Astrocyte (in vitro differentiated cells and primary cell): ENCODE results near the gene SPTBN1. TPM values are rescaled to one million over a fixed set of nuclear protein-coding genes. Genes with fewer than 3 reads are reported as not detected.

Experiments used
- DNase-seq: peaks from one replicate; pipeline ENCODE4 v3.0.0-alpha.2; 2010; ENCODE audit warnings: low read depth
- FAIRE-seq: peaks from 2 replicates; lab custom pipeline; 2011; peaks lifted over from hg19 to GRCh38; lab: Jason Lieb, UNC
- H2AFZ ChIP-seq: 2 replicates; pipeline ENCODE4 v1.6.0; 2012; ENCODE audit warnings: low read depth, low read length, inconsistent platforms
- H3K27ac ChIP-seq: 2 replicates; pipeline ENCODE4 v1.5.1; 2011; ENCODE audit warnings: low read depth, low read length, inconsistent platforms
- H3K27me3 ChIP-seq: 2 replicates; pipeline ENCODE4 v1.6.0; 2011; ENCODE audit warnings: low read length, inconsistent platforms; ENCODE audit not compliant: insufficient read depth
- H3K36me3 ChIP-seq: 2 replicates; pipeline ENCODE4 v1.5.1; 2011; ENCODE audit warnings: low read length, inconsistent platforms; ENCODE audit not compliant: insufficient read depth
- H3K4me1 ChIP-seq: 2 replicates; pipeline ENCODE4 v1.5.1; 2011; ENCODE audit warnings: low read length, inconsistent platforms; ENCODE audit not compliant: insufficient read depth
- H3K4me2 ChIP-seq: 2 replicates; pipeline ENCODE4 v1.6.0; 2012; ENCODE audit warnings: low read length, inconsistent platforms
- H3K4me3 ChIP-seq: 2 replicates; pipeline ENCODE4 v1.5.1; 2011; ENCODE audit warnings: low read depth, mild to moderate bottlenecking, low read length, inconsistent platforms; ENCODE audit not compliant: insufficient read depth
- H3K79me2 ChIP-seq: 2 replicates; pipeline ENCODE4 v1.6.0; 2012; ENCODE audit warnings: mild to moderate bottlenecking, low read length, inconsistent platforms; ENCODE audit not compliant: insufficient read depth
- H3K9ac ChIP-seq: 2 replicates; pipeline ENCODE4 v1.6.0; 2012; ENCODE audit warnings: mild to moderate bottlenecking, low read length, inconsistent platforms
- H3K9me3 ChIP-seq: 2 replicates; pipeline ENCODE4 v1.5.1; 2012; ENCODE audit warnings: low read depth, mild to moderate bottlenecking, low read length, inconsistent platforms; ENCODE audit not compliant: insufficient read depth
- H4K20me1 ChIP-seq: 2 replicates; pipeline ENCODE4 v1.6.0; 2012; ENCODE audit warnings: low read length, inconsistent platforms; ENCODE audit not compliant: insufficient read depth
- H3K27ac Mint-ChIP-seq: one replicate; pipeline ENCODE4 v1.8.0; 2021; ENCODE audit warnings: mild to moderate bottlenecking, mixed read lengths; ENCODE audit not compliant: unreplicated experiment
- H3K27me3 Mint-ChIP-seq: one replicate; pipeline ENCODE4 v1.8.0; 2021; ENCODE audit warnings: low read depth, mixed read lengths; ENCODE audit not compliant: unreplicated experiment
- H3K36me3 Mint-ChIP-seq: one replicate; pipeline ENCODE4 v1.8.0; 2021; ENCODE audit warnings: low read depth, mixed read lengths; ENCODE audit not compliant: unreplicated experiment
- H3K4me1 Mint-ChIP-seq: one replicate; pipeline ENCODE4 v1.8.0; 2021; ENCODE audit warnings: low read depth, mixed read lengths; ENCODE audit not compliant: unreplicated experiment
- H3K4me3 Mint-ChIP-seq: one replicate; pipeline ENCODE4 v1.8.0; 2021; ENCODE audit warnings: mild to moderate bottlenecking, moderate library complexity, mixed read lengths; ENCODE audit not compliant: unreplicated experiment
- H3K9me3 Mint-ChIP-seq: one replicate; pipeline ENCODE4 v1.8.0; 2021; ENCODE audit warnings: mild to moderate bottlenecking, mixed read lengths; ENCODE audit not compliant: unreplicated experiment
- EZH2 ChIP-seq: IDR thresholded peaks from 2 replicates; pipeline ENCODE4 v1.6.1; 2012; ENCODE audit warnings: mild to moderate bottlenecking, low read length, inconsistent platforms; ENCODE audit not compliant: insufficient read depth
- total RNA-seq: library from RNA; stranded (reverse); gene quantifications from 2 replicates; pipeline ENCODE4 v1.2.1, GENCODE V29; 2021
- TF ChIP-seq, protein P1 (sequence below): IDR thresholded peaks from 2 replicates; pipeline ENCODE4 v1.5.1; 2011; ENCODE audit warnings: low read depth, mild to moderate bottlenecking, inconsistent platforms, low read length, moderate library complexity; ENCODE audit not compliant: insufficient read depth

The SPTBN1 gene
- total RNA-seq, 1 donor from 2014 or later, result 311 TPM

DNA sequence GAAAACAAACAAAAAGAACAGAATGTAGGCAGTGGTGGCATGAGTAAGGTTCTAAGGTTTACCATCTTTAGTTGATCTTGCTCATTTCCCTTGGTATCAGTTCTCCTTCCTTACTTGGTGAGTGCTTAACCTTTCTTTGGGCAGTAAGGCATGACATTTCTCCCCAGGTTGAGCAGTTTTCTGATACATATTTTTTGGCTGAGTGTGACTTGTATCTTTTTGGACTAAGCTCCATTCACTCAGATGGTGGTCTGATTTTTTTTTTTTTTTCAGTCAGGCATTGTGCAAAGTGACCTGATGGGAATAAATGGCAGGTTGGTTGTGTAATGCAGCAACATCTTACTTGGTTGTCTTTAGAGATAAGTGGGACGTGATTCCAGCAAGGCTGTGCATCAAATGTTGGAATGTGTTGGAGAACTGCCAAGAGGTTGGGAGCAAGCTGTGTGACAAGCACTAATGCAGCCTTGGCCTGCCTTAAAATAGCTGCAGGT is 15.1 kb downstream of the SPTBN1 start:
- peak overlapping the region; percentile 52 for H3K4me3 Mint-ChIP-seq
- DNase-seq (peak; percentile 86), FAIRE-seq (peak; percentile 55)
- Histone ChIP-seq H3K27me3 (no peaks in the 10 kb centered on the region), H3K9ac (no peak overlapping the region), H4K20me1 (peaks cover 57% of the 10 kb centered on the region), H3K9me3 (no peaks in the 10 kb centered on the region), H3K4me2 (peak overlapping the region; percentile 50), H3K27ac (peak overlapping the region; percentile 52), H3K4me1 (peaks cover 30% of the 10 kb centered on the region), H3K36me3 (peaks cover 3% of the 10 kb centered on the region), H3K79me2 (peaks cover 87% of the 10 kb centered on the region), H2AFZ (no peak overlapping the region), H3K4me3 (no peak overlapping the region)
- H3K9me3 Mint-ChIP-seq, result no peaks in the 10 kb centered on the region
- TF ChIP-seq, protein P1, sequence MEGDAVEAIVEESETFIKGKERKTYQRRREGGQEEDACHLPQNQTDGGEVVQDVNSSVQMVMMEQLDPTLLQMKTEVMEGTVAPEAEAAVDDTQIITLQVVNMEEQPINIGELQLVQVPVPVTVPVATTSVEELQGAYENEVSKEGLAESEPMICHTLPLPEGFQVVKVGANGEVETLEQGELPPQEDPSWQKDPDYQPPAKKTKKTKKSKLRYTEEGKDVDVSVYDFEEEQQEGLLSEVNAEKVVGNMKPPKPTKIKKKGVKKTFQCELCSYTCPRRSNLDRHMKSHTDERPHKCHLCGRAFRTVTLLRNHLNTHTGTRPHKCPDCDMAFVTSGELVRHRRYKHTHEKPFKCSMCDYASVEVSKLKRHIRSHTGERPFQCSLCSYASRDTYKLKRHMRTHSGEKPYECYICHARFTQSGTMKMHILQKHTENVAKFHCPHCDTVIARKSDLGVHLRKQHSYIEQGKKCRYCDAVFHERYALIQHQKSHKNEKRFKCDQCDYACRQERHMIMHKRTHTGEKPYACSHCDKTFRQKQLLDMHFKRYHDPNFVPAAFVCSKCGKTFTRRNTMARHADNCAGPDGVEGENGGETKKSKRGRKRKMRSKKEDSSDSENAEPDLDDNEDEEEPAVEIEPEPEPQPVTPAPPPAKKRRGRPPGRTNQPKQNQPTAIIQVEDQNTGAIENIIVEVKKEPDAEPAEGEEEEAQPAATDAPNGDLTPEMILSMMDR, result no peak
- TF ChIP-seq EZH2, result no peak
- H3K27me3 Mint-ChIP-seq, result no peaks in the 10 kb centered on the region
- peak overlapping the region; percentile 96 for H3K27ac Mint-ChIP-seq
- peaks cover 71% of the 10 kb centered on the region for H3K4me1 Mint-ChIP-seq
- H3K36me3 Mint-ChIP-seq, result no peaks in the 10 kb centered on the region

DNA sequence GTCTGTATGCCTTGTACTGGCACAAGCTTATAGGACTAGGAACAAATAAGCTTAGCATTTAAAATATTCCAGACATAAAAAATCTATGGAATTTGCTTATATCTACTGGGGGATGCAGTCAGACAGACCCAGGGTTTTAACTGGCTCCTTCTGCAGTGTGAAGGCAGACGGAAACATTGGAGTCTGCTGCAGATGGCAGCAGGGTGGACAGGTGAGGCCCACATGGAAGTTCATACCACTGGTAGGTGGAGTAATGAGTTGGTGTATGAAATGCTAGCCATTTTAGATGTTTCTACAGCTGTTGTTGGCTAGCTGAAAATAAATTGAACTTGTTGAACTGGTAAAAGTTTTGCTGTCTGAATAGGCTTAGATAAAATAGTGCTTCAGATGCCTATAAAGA is 17.7 kb downstream of the SPTBN1 start:
- peaks cover 72% of the 10 kb centered on the region for H3K4me1 Mint-ChIP-seq
- peaks cover 78% of the 10 kb centered on the region for H4K20me1 ChIP-seq

DNA sequence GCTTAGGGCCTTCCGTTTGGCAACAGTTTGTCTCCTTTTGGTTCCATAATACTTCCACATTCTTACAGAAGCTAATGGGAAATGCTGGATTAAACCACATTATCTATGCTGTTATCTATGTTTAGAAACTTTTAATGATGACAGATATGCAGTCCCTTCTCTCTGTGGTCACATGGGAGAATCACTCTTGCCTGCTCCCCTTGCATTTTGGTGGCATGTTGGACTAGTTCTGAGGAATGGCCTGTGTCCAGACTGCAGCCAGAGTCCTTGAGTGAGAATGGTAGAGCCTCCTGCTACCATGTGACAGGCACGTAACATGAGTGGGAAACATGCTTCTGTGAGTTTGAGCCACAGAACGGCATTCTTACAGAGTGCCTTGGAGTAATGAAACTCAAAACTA is 19.2 kb downstream of the SPTBN1 start:
- no peak overlapping the region for H3K4me3 ChIP-seq
- H3K9ac ChIP-seq, result no peak overlapping the region
- FAIRE-seq (no peak), DNase-seq (no peak)
- H3K27me3 Mint-ChIP-seq, result no peaks in the 10 kb centered on the region
- peaks cover 21% of the 10 kb centered on the region for H3K4me1 ChIP-seq
- no peak overlapping the region for H2AFZ ChIP-seq
- H3K9me3 Mint-ChIP-seq, result no peaks in the 10 kb centered on the region
- H3K79me2 ChIP-seq, result peaks cover 88% of the 10 kb centered on the region
- no peaks in the 10 kb centered on the region for H3K9me3 ChIP-seq
- peak overlapping the region; percentile 12 for H3K27ac Mint-ChIP-seq
- H3K4me1 Mint-ChIP-seq, result peaks cover 59% of the 10 kb centered on the region
- no peaks in the 10 kb centered on the region for H3K36me3 Mint-ChIP-seq
- no peak overlapping the region for H3K27ac ChIP-seq
- no peaks in the 10 kb centered on the region for H3K36me3 ChIP-seq
- TF ChIP-seq, protein P1, result no peak
- TF ChIP-seq EZH2, result no peak
- H3K4me3 Mint-ChIP-seq, result no peak overlapping the region
- H3K27me3 ChIP-seq, result no peaks in the 10 kb centered on the region
- H4K20me1 ChIP-seq, result peaks cover 73% of the 10 kb centered on the region
- H3K4me2 ChIP-seq, result no peak overlapping the region

More for the DNA sequence above, 17.7 kb downstream of the SPTBN1 start:
- no peaks in the 10 kb centered on the region for H3K36me3 ChIP-seq
- H3K27me3 ChIP-seq, result no peaks in the 10 kb centered on the region
- peaks cover 89% of the 10 kb centered on the region for H3K79me2 ChIP-seq
- H3K27ac ChIP-seq, result no peak overlapping the region
- peak; percentile 24 for DNase-seq
- Mint-ChIP-seq H3K36me3 (no peaks in the 10 kb centered on the region), H3K4me3 (no peak overlapping the region), H3K27me3 (no peaks in the 10 kb centered on the region), H3K27ac (peak overlapping the region; percentile 72), H3K9me3 (no peaks in the 10 kb centered on the region)
- H3K4me2 ChIP-seq, result no peak overlapping the region
- peaks cover 30% of the 10 kb centered on the region for H3K4me1 ChIP-seq
- no peak overlapping the region for H3K4me3 ChIP-seq
- no peak overlapping the region for H2AFZ ChIP-seq
- no peak overlapping the region for H3K9ac ChIP-seq
- TF ChIP-seq, protein P1, result no peak
- no peaks in the 10 kb centered on the region for H3K9me3 ChIP-seq
- FAIRE-seq, result no peak
